ENCODE data around the gene CLCN1.

Gene CLCN1

GRCh38 chr7:143399151-143399550 is 83.2 kb downstream of the CLCN1 start:
- H3K36me3 Mint-ChIP-seq: peaks cover 11% of the 10 kb centered on the region
- DNase-seq: no peak
- H3K27ac Mint-ChIP-seq: no peak overlapping the region
- H3K4me1 Mint-ChIP-seq: peaks cover 8% of the 10 kb centered on the region
- H3K4me3 Mint-ChIP-seq: no peak overlapping the region
- peaks cover 6% of the 10 kb centered on the region for H3K27me3 Mint-ChIP-seq
- CTCF ChIA-PET: interaction anchor here (1.1 to 2.5 kb wide), 2 partner anchors 8 to 10 kb away, joined by 3 to 9 read pairs; no protein-coding TSS in a partner anchor
- no peaks in the 10 kb centered on the region for H3K9me3 Mint-ChIP-seq

- CTCF ChIA-PET: no interaction called here
- Mint-ChIP-seq H3K4me3 (no peak overlapping the region), H3K4me1 (peaks cover 7% of the 10 kb centered on the region), H3K27me3 (peaks cover 6% of the 10 kb centered on the region), H3K9me3 (no peaks in the 10 kb centered on the region), H3K36me3 (peaks cover 11% of the 10 kb centered on the region), H3K27ac (no peak overlapping the region)
- DNase-seq: no peak
These were observed 83.7 kb downstream of the CLCN1 start for GRCh38 chr7:143399642-143400041.

DNA sequence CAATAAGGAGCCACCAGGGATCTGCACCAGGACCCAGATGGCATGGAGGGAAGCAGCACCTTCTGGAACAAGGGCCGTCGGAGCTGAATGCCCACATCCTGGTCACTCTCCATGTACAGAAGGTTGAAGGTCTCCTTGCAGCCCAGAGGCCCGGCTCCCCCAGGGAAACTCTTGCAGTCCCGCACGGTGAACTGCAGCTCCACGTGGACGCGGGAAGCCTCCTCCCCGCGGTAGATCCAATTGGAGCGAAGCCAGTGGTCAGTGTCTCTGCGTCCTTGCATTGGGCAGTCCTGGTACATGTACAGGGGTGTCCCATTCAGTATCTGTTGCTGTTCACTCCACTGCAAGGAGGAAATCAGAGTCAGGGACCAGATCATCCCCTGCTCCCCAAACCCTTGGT is 85.4 kb downstream of the CLCN1 start:
- Mint-ChIP-seq H3K4me3 (no peak overlapping the region), H3K36me3 (peaks cover 13% of the 10 kb centered on the region), H3K27ac (no peak overlapping the region), H3K27me3 (peaks cover 6% of the 10 kb centered on the region), H3K4me1 (peaks cover 13% of the 10 kb centered on the region), H3K9me3 (no peaks in the 10 kb centered on the region)
- no peak for DNase-seq
- CTCF ChIA-PET: interaction anchor here (1.1 to 1.3 kb wide), 2 partner anchors 17 to 21 kb away, joined by 3 read pairs; no protein-coding TSS in a partner anchor

Measured in activated naive CD4-positive, alpha-beta T cell treated with anti-CD3 and anti-CD28 coated beads, Interleukin-2, amount 10 ng/mL, durations not matched to agents 7 days and 5 days (primary cell).